ENCODE measurements around the gene MLLT3.

The MLLT3 gene

GRCh38 chr9:20300430-20301115, 321.7 kb downstream of the MLLT3 start:
- no peak overlapping the region for H3K4me2 ChIP-seq (ENCODE audit: low read depth, low read length, poor library complexity, severe bottlenecking)
- H3K9me3 ChIP-seq (ENCODE audit: insufficient read depth, low read length) = no peaks in the 10 kb centered on the region
- H3K9ac ChIP-seq (ENCODE audit: low read length) = no peak overlapping the region
- H3F3A ChIP-seq (ENCODE audit: insufficient read depth) = no peaks in the 10 kb centered on the region
- 0 out of 2 replicates have a peak, but pooled peaks cover 3% of the 10 kb centered on the region for H3K9me2 ChIP-seq (replicated peaks; ENCODE audit: insufficient read depth, low read length)
- no peaks in the 10 kb centered on the region for H3K36me3 ChIP-seq (ENCODE audit: low read length)
- H2AFZ ChIP-seq (ENCODE audit: low read depth, low read length, severe bottlenecking) = no peak overlapping the region
- H3K27ac ChIP-seq (ENCODE audit: low read depth, low read length) = no peak overlapping the region
- H4K20me1 ChIP-seq (ENCODE audit: low read depth, low read length) = no peaks in the 10 kb centered on the region
- H3K4me3 ChIP-seq (ENCODE audit: insufficient read depth, low read length, poor library complexity, severe bottlenecking) = no peak overlapping the region
- H3K27me3 ChIP-seq (ENCODE audit: low read length) = no peaks in the 10 kb centered on the region
- no peaks in the 10 kb centered on the region for H3K79me2 ChIP-seq (ENCODE audit: insufficient read depth, low read length)
- TF ChIP-seq EZH2phosphoT487 (conservative IDR thresholded peaks at IDR 0.05; ENCODE audit: low read length) = no peak

DNA sequence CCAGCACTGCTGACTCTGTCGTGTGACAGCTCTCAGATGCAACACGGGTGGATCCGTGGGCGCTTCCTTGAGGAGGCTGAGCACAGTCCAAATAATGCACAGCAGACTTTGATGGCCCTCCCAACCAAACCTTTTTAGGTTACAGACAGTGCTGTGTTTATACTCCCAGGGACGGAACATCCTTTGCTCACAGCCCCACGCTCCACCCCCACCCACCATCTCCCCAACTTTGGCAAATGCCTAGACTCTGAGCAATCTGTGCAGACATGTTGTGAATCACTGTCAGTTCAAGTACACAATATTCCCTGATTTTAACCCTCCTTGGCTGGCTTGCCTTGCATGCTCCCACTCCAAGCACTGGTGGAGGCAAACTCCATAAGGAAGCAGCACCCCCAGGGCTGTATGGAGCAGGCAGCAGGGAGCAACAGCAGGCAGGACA, 324.6 kb downstream of the MLLT3 start:
- H3K79me2 ChIP-seq (ENCODE audit: insufficient read depth, low read length) = no peaks in the 10 kb centered on the region
- no peak overlapping the region for H3K4me2 ChIP-seq (ENCODE audit: low read depth, low read length, poor library complexity, severe bottlenecking)
- H3K9me2 ChIP-seq (replicated peaks; ENCODE audit: insufficient read depth, low read length) = 0 out of 2 replicates have a peak, but pooled peaks cover 3% of the 10 kb centered on the region
- TF ChIP-seq EZH2phosphoT487 (conservative IDR thresholded peaks at IDR 0.05; ENCODE audit: low read length) = no peak
- TF ChIP-seq, protein P1, sequence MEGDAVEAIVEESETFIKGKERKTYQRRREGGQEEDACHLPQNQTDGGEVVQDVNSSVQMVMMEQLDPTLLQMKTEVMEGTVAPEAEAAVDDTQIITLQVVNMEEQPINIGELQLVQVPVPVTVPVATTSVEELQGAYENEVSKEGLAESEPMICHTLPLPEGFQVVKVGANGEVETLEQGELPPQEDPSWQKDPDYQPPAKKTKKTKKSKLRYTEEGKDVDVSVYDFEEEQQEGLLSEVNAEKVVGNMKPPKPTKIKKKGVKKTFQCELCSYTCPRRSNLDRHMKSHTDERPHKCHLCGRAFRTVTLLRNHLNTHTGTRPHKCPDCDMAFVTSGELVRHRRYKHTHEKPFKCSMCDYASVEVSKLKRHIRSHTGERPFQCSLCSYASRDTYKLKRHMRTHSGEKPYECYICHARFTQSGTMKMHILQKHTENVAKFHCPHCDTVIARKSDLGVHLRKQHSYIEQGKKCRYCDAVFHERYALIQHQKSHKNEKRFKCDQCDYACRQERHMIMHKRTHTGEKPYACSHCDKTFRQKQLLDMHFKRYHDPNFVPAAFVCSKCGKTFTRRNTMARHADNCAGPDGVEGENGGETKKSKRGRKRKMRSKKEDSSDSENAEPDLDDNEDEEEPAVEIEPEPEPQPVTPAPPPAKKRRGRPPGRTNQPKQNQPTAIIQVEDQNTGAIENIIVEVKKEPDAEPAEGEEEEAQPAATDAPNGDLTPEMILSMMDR (IDR thresholded peaks at IDR 0.05; ENCODE audit: insufficient read depth, low read length, poor library complexity, severe bottlenecking) = no peak
- no peaks in the 10 kb centered on the region for H3K27me3 ChIP-seq (ENCODE audit: low read length)
- no peak overlapping the region for H3K9ac ChIP-seq (ENCODE audit: low read length)
- no peak overlapping the region for H2AFZ ChIP-seq (ENCODE audit: low read depth, low read length, severe bottlenecking)
- no peaks in the 10 kb centered on the region for H3K36me3 ChIP-seq (ENCODE audit: low read length)
- no peak overlapping the region for H3K4me3 ChIP-seq (ENCODE audit: insufficient read depth, low read length, poor library complexity, severe bottlenecking)
- no peaks in the 10 kb centered on the region for H4K20me1 ChIP-seq (ENCODE audit: low read depth, low read length)
- H3K27ac ChIP-seq (ENCODE audit: low read depth, low read length) = no peak overlapping the region
- H3K9me3 ChIP-seq (ENCODE audit: insufficient read depth, low read length) = no peaks in the 10 kb centered on the region
- no peaks in the 10 kb centered on the region for H3F3A ChIP-seq (ENCODE audit: insufficient read depth)

- no peak overlapping the region for H2AFZ ChIP-seq (ENCODE audit: low read depth, low read length, severe bottlenecking)
- H3K27ac ChIP-seq (ENCODE audit: low read depth, low read length) = no peak overlapping the region
- no peak overlapping the region for H3K9ac ChIP-seq (ENCODE audit: low read length)
- H3K4me3 ChIP-seq (ENCODE audit: insufficient read depth, low read length, poor library complexity, severe bottlenecking) = no peak overlapping the region
- no peaks in the 10 kb centered on the region for H4K20me1 ChIP-seq (ENCODE audit: low read depth, low read length)
- no peak for TF ChIP-seq EZH2phosphoT487 (conservative IDR thresholded peaks at IDR 0.05; ENCODE audit: low read length)
- TF ChIP-seq, protein P1 (IDR thresholded peaks at IDR 0.05; ENCODE audit: insufficient read depth, low read length, poor library complexity, severe bottlenecking) = no peak
- H3K36me3 ChIP-seq (ENCODE audit: low read length) = no peaks in the 10 kb centered on the region
- H3K79me2 ChIP-seq (ENCODE audit: insufficient read depth, low read length) = no peaks in the 10 kb centered on the region
- 0 out of 2 replicates have a peak, but pooled peaks cover 3% of the 10 kb centered on the region for H3K9me2 ChIP-seq (replicated peaks; ENCODE audit: insufficient read depth, low read length)
- H3K9me3 ChIP-seq (ENCODE audit: insufficient read depth, low read length) = no peaks in the 10 kb centered on the region
- no peaks in the 10 kb centered on the region for H3F3A ChIP-seq (ENCODE audit: insufficient read depth)
- no peaks in the 10 kb centered on the region for H3K27me3 ChIP-seq (ENCODE audit: low read length)
- no peak overlapping the region for H3K4me2 ChIP-seq (ENCODE audit: low read depth, low read length, poor library complexity, severe bottlenecking)
These were observed 326.7 kb downstream of the MLLT3 start for GRCh38 chr9:20295555-20295954.

- no peaks in the 10 kb centered on the region for H3F3A ChIP-seq (ENCODE audit: insufficient read depth)
- H3K9ac ChIP-seq (ENCODE audit: low read length) = no peak overlapping the region
- H3K27me3 ChIP-seq (ENCODE audit: low read length) = no peaks in the 10 kb centered on the region
- no peaks in the 10 kb centered on the region for H3K9me2 ChIP-seq (replicated peaks; ENCODE audit: insufficient read depth, low read length)
- H3K4me3 ChIP-seq (ENCODE audit: insufficient read depth, low read length, poor library complexity, severe bottlenecking) = no peak overlapping the region
- H2AFZ ChIP-seq (ENCODE audit: low read depth, low read length, severe bottlenecking) = no peak overlapping the region
- no peaks in the 10 kb centered on the region for H4K20me1 ChIP-seq (ENCODE audit: low read depth, low read length)
- H3K27ac ChIP-seq (ENCODE audit: low read depth, low read length) = no peak overlapping the region
- TF ChIP-seq, protein P1 (IDR thresholded peaks at IDR 0.05; ENCODE audit: insufficient read depth, low read length, poor library complexity, severe bottlenecking) = no peak
- H3K4me2 ChIP-seq (ENCODE audit: low read depth, low read length, poor library complexity, severe bottlenecking) = no peak overlapping the region
- no peaks in the 10 kb centered on the region for H3K79me2 ChIP-seq (ENCODE audit: insufficient read depth, low read length)
- H3K9me3 ChIP-seq (ENCODE audit: insufficient read depth, low read length) = no peaks in the 10 kb centered on the region
- H3K36me3 ChIP-seq (ENCODE audit: low read length) = no peaks in the 10 kb centered on the region
These were observed 328.1 kb downstream of the MLLT3 start for GRCh38 chr9:20294046-20294750.

All from SU-DHL-6 (cell line).